GM21526 (cell line): ENCODE measurements around the gene CSPG4.
"Not testable (repeated sequence)": the region's sequence is repeated elsewhere in the genome, so short reads cannot be mapped to it uniquely, and the experiment has no call there.

Source experiments
- ATAC-seq: cut with Tn5 transposase; IDR thresholded peaks from one replicate; pipeline ENCODE4 v1.9.1; 2021; ENCODE audit warnings: moderate library complexity; ENCODE audit not compliant: unreplicated experiment, low FRiP score

CSPG4 gene

DNA sequence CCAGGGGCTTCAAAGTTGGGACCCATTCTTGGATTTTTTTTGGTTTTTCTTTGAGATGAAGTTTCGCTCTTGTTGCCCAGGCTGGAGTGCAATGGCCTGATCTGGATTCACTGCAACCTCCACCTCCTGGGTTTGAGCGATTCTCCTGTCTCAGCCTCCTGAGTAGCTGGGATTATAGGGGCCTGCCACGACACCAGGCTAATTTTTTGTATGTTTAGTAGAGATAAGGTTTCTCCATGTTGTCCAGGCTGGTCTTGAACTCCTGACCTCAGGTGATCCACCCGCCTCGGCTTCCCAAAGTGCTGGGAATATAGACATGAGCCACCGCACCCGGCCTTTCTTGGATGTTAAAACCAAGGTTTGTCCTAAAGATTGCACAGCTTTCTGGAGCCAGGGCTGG is 78.7 kb downstream of the CSPG4 start:
- not testable (repeated sequence) for ATAC-seq

DNA sequence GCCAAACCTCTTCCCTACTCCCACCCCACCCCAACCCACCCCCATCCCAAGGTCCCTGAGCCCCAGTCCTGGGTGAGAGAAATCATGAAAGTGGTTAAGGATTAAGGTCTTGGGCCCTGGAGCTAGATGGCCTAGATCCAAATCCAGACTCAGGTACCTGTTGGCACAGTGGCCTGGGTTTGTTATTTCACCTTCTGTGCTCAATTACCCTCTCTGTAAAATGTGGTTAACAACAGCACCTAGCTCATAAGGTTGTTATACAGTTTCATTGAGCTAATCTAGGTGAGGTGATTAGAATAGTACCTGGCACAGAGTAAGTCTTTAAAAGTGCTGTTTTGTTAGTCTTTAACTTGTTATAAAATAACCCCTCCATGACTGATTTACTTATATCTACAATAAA is 80.7 kb downstream of the CSPG4 start:
- no peak for ATAC-seq

DNA sequence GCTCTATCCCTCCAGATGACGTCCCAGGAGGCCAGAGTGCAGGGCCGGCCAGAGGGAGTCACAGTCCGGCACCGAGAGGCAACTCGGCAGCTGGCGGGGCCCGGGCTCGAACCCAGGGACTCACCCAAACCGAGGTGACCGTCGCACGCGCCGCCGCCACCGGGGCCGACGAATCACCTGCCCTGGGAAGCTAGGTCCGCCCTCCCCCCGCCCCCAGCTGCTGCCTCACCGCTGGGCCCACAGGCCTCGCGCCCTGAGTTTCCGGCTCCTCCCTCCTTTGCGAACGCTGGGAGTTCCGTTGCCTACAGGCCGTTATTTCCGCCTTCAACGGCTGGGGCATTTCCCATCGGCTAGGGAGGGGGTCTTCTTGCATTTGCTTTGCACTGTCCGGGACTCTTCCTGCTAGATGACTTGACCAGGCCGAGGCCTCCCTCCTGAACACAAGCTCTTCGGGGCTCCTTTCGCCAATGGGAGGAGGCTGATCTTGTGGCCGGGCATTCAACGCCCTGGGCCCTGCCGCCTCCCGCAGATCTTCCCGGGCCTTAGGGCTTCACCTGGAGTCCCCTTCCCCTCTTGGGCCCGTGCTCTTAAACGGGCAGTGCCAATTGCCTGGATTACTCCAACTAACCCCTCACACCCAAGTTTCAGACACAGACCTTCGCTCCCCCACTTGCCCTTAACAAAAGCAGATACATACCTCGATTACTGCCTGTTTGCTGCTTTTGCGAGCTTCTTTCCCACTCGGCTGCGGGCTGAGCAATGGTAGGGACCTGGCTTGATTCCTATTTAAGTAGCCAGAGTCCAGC is 86.9 kb downstream of the CSPG4 start, which contains the start of gene SNUPN:
TSS of gene SNUPN (minus strand) at position 184 of the 806 bp plus-strand sequence. CDS start 4,674 bp downstream, outside the sequence.
- peak; percentile 60 for ATAC-seq
